Parathyroid adenoma (tissue), 2 donors: ENCODE measurements around the gene PLEKHA8.

Experiments
- H2AFZ ChIP-seq: fragments of 300-600 bp; sonication (generic); one replicate; pipeline ENCODE4 v1.7.0; 2017; ENCODE audit warnings: antibody characterized with exemption, mild to moderate bottlenecking
- H3K27ac ChIP-seq: fragments of 300-600 bp; sonication (generic); one replicate; pipeline ENCODE4 v1.7.0; 2017
- H3K27me3 ChIP-seq: fragments of 300-600 bp; sonication (generic); one replicate; pipeline ENCODE4 v1.7.0; 2017; ENCODE audit warnings: low read length; ENCODE audit not compliant: control insufficient read depth, insufficient read depth
- H3K36me3 ChIP-seq: fragments of 300-600 bp; sonication (generic); one replicate; pipeline ENCODE4 v1.7.0; 2017; ENCODE audit warnings: low read length; ENCODE audit not compliant: control insufficient read depth, insufficient read depth
- H3K4me1 ChIP-seq: fragments of 300-600 bp; sonication (generic); one replicate; pipeline ENCODE4 v1.7.0; 2017; ENCODE audit warnings: control low read depth
- H3K4me2 ChIP-seq: fragments of 300-600 bp; sonication (generic); one replicate; pipeline ENCODE4 v1.7.0; 2017; ENCODE audit warnings: low read length
- H3K4me3 ChIP-seq: fragments of 300-600 bp; sonication (generic); one replicate; pipeline ENCODE4 v1.7.0; 2017; ENCODE audit warnings: low read depth, low read length
- H3K79me2 ChIP-seq: fragments of 300-600 bp; sonication (generic); one replicate; pipeline ENCODE4 v1.7.0; 2017; ENCODE audit warnings: control low read depth
- H3K9ac ChIP-seq: fragments of 300-600 bp; sonication (generic); one replicate; pipeline ENCODE4 v1.7.0; 2017; ENCODE audit warnings: mild to moderate bottlenecking
- H3K9me3 ChIP-seq: fragments of 300-600 bp; sonication (generic); one replicate; pipeline ENCODE4 v1.7.0; 2017; ENCODE audit warnings: low read length; ENCODE audit not compliant: control insufficient read depth
- CTCF ChIP-seq: fragments of 300-600 bp; sonication (generic); IDR thresholded peaks from one replicate; pipeline ENCODE4 v1.7.0; 2017; ENCODE audit warnings: antibody characterized with exemption, mild to moderate bottlenecking
- donor health status: primary hyperparathyroidism.

PLEKHA8 gene

GRCh38 chr7:30028216-30028748 is at the start of gene PLEKHA8:
Gene PLEKHA8, plus strand, starts transcription at chr7:30028412. Its CDS starts 351 bp downstream, at chr7:30028763.
- TF ChIP-seq CTCF, result no peak
- Histone ChIP-seq H3K4me2 (peak within 1 kb of the TSS; percentile 83), H2AFZ (peak within 1 kb of the TSS; percentile 78), H3K79me2 (peaks cover 13% of the 10 kb centered on the region), H3K4me1 (peaks cover 6% of the 10 kb centered on the region), H3K27me3 (no peaks in the 10 kb centered on the region), H3K27ac (peak within 1 kb of the TSS; percentile 73), H3K4me3 (peak within 1 kb of the TSS; percentile 91), H3K9ac (peak within 1 kb of the TSS; percentile 21), H3K36me3 (no peaks in the 10 kb centered on the region), H3K9me3 (no peaks in the 10 kb centered on the region)

GRCh38 chr7:29980151-29980550 is 48.1 kb upstream of the PLEKHA8 start:
- Histone ChIP-seq H3K9ac (no peak overlapping the region), H3K27ac (no peak overlapping the region), H3K79me2 (peaks cover 33% of the 10 kb centered on the region), H3K36me3 (no peaks in the 10 kb centered on the region), H3K4me2 (no peak overlapping the region), H3K9me3 (no peaks in the 10 kb centered on the region), H3K4me1 (peaks cover 5% of the 10 kb centered on the region), H3K4me3 (no peak overlapping the region), H2AFZ (no peak overlapping the region), H3K27me3 (no peaks in the 10 kb centered on the region)
- no peak for TF ChIP-seq CTCF

- TF ChIP-seq CTCF, result no peak
- Histone ChIP-seq H3K27ac (no peak overlapping the region), H3K4me2 (no peak overlapping the region), H3K36me3 (no peaks in the 10 kb centered on the region), H3K9ac (no peak overlapping the region), H3K79me2 (peaks cover 32% of the 10 kb centered on the region), H2AFZ (no peak overlapping the region), H3K27me3 (no peaks in the 10 kb centered on the region), H3K4me1 (peaks cover 2% of the 10 kb centered on the region), H3K9me3 (no peaks in the 10 kb centered on the region), H3K4me3 (no peak overlapping the region)
These were observed 41.1 kb upstream of the PLEKHA8 start for GRCh38 chr7:29987083-29987482.

- Histone ChIP-seq H3K27ac (peak overlapping the region; percentile 81), H2AFZ (peak overlapping the region; percentile 75), H3K36me3 (no peaks in the 10 kb centered on the region), H3K9ac (no peak overlapping the region), H3K4me2 (no peak overlapping the region), H3K27me3 (no peaks in the 10 kb centered on the region), H3K4me1 (peaks cover 2% of the 10 kb centered on the region), H3K9me3 (no peaks in the 10 kb centered on the region), H3K4me3 (no peak overlapping the region), H3K79me2 (peaks cover 27% of the 10 kb centered on the region)
- no peak for TF ChIP-seq CTCF
These were observed 40.3 kb upstream of the PLEKHA8 start for GRCh38 chr7:29987811-29988317.
